ENCODE results near the gene RELCH.

The RELCH gene

DNA sequence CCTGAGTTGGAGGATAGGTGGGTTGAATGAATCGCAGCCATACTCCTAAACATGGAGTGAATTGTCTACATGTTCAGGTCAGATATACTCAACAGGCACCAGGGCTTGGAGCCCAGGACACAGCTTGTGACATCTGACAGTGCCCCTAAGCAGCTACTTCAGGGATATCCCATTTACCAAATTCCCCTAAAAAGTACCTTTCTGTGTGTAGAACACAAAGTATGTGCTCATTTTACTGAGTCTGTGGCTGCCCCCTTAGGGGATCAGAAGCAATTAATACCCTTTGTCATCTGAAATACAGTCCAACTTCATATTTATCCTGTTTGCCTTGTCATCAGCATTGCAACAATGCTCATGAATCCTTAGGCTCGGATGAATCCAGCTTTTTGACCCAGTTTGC lies 158.9 kb downstream of the RELCH start:
- no peak for DNase-seq

DNA sequence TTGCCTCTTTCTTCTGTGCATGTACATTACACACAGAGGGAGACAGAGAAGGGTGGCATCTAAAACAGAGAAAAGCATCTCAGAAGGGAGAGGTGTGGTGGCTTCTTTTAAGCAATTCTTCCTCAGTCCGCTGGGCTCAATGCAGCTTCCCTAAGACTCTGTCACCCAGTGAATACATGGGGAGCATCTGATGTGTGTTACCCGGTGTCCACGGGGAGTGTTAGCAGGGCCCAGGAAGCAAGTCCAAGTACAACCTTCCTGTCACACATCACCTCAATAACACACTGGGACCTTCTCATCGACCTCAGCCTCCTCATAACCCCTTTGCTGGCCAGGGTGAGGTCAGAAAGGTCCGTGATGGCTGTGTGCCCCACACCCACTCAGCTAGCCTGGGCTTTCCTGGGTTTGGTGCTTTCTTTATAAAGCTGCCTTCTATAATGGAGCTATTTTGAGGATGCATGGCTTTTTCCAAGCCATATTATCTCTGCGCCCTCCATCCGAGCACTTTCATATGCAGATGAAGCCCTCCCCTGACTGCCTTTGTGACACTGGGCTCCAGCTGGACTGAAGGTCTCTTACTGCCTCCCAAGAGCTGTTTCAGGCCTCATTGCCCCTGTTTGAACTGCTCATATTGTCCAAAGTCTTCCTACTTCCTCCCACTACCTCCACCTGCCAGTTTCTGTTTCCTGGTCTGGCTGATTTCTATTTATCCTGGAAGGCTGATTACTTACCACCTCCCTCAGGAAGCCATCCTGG lies 159.5 kb downstream of the RELCH start:
- no peak for DNase-seq

DNA sequence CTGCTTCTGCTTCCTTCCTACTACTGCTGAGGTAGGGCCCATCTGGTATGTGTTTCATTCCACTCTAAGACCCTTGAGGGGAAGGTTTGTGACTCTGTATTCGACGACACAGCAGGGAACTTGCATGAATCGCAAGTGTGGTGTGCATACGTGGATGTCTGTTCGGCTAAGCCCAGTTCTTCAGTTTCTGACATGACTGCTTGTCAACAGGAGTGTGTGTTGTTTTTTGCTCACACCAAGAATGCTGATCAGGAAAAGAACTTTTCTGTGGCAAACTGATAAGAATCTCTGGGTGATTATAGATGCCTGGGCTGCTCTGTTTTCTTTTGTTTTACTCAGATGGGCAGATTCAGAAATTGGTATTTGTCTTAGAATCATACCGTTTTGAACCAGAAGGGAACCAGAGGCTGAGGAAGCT lies 160.0 kb downstream of the RELCH start:
- no peak for DNase-seq

DNA sequence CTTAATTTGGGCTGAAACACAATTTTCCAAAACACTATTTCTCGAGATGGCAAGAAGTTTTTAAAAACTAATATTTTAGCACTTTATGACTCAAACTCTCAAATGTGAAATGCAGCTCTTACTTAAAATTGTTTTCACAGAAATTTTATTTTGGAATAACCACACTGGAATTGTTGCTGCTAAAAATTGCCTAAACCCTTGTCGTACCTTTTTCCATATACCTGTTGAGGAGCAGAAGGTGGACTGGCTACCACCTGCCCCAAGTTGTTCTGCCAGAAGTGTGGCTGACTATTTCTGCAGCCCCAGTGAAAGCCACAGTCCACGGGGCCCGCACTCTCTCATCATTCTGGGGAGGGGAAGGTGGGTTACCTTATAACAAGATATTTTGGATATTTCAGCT lies 161.4 kb downstream of the RELCH start:
- DNase-seq = no peak

DNA sequence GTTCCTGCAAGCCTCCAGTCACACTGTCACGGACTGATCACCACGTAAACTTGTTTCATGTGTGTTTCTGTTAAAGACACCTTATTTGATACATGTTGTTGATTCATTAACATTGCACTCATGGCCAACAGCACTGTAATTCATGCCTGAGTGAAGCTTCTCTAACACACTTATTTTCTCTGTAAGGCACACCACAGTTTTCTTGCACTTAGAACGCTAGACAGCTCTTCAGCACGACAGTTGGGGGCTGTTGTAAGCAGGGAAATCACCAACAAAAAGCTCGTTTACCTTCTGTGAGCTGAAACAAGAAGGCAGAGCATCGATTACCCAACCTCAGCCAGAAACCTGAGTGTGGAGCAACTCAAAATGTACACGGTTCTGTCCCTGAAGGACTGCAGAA lies 166.1 kb downstream of the RELCH start:
- DNase-seq = no peak

DNA sequence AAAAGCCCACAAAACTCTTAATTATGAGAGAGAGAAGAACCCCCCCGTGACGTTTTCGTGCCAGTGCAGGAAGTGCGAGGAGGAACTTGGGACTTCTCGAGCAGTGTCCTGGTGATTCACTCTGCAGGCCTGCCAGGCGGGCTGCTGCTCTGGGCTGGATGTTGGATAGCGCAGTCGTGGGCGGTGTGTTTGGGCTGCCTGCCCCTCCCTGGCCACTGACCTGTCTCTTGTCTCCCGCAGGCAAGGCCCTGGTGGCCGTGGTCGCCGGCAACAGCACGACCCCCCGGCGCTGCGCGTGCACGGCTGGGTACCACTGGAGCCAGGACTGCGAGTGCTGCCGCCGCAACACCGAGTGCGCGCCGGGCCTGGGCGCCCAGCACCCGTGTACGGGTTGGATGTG lies 167.1 kb downstream of the RELCH start:
- DNase-seq = no peak

DNA sequence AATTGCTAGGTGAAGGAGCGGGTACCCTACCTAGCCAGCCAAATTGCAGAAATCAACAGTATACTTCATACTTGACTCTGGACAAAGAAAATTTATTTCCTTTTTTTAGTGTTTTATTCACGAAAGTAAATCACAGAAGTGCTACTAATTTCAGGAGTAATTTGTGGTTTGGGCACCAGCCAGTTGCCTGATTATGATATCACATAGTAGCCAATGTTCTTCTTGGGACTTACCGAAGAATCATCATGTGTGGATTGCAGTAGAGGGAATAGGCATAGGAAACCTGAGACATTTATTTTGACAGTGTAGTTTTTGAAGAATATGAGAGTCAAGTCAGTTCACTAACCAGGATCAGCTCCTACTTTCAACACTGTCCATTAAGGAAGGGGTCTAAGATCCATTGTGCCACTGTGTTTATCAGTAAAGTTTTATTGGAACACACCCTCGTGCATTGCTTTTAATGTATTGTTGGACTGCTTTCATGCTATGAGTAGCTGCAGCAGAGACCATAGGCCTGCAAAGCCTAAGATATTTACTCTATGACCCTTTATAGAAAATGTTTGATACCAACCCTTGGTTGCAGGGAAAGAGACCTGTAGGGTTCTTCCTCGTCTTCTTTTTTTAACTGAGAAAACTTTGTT lies 170.1 kb downstream of the RELCH start:
- no peak for DNase-seq

Measured in NCI-H226 (cell line).